K562 (cell line): ENCODE measurements around the gene OTP.

ENCODE experiments used
- HDAC6 ChIP-seq: IDR thresholded peaks from 2 replicates; pipeline ENCODE4 v1.6.1; 2012; ENCODE audit warnings: low read depth, mild to moderate bottlenecking, control low read depth, inconsistent platforms, low read length, moderate library complexity
- MECOM ChIP-seq: fragments of 250-450 bp; sonication (Bioruptor Pico); IDR thresholded peaks from 2 replicates; pipeline ENCODE4 v1.8.0; 2022; ENCODE audit warnings: inconsistent platforms
- SAFB2 ChIP-seq: fragments of 200-400 bp; formaldehyde crosslinking; IDR thresholded peaks from 2 replicates; pipeline ENCODE4 v1.6.1; 2018; ENCODE audit warnings: borderline replicate concordance, low read length, low read depth, moderate library complexity; ENCODE audit not compliant: severe bottlenecking

DNA sequence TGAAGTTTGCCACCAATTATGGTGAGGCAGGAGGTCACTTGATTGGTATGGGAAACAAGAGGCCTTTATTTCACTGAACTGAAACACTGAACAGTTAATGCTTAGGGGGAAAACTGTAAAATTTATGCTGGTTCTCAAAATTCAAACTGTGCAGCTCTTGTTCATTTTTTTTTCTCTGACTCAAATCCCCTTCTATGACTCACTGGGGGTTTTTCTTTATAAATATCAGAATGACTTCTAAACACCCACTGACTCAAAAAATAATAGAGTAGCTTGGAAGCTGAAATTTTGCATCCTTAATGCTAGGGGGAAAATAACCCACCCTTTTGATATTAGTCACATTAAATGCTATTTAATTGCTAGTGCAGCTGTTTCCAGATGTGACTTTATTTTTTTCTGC lies 24.1 kb upstream of the OTP start:
- TF ChIP-seq MECOM (no peak), HDAC6 (no peak), SAFB2 (no peak)
